A673 (cell line): ENCODE results near the gene KCNH5. TPM values are rescaled to one million over a fixed set of nuclear protein-coding genes. Genes with fewer than 3 reads are reported as not detected.

Experiments used
- BruUV-seq: library from RNA; stranded (reverse); fragments of 400-500 nt; replicated peaks from 2 replicates; lab custom pipeline; 2021; lab: Mats Ljungman, UMichigan
- CTCF ChIA-PET: fragments of 300-600 bp; sonication (Branson Sonifier 250); formaldehyde crosslinking; loops from one replicate; lab custom pipeline; 2022; ENCODE audit warnings: antibody characterized with exemption; lab: Charles Lee
- POLR2A ChIA-PET: fragments of 300-600 bp; sonication (Branson Sonifier 250); formaldehyde crosslinking; loops from one replicate; lab custom pipeline; 2022; ENCODE audit warnings: antibody characterized with exemption; ENCODE audit not compliant: low non-redundant PET; lab: Charles Lee
- DNase-seq: peaks from one replicate; pipeline ENCODE4 v3.0.0-alpha.2; 2015; ENCODE audit warnings: low spot score
- H3K27ac ChIP-seq: fragments of 200-600 bp; sonication (generic); 2 replicates; pipeline ENCODE4 v1.5.1; 2016; ENCODE audit warnings: mixed run types, low read depth, mild to moderate bottlenecking, mixed read lengths, antibody characterized with exemption, low read length; ENCODE audit not compliant: poor library complexity, severe bottlenecking
- H3K27me3 ChIP-seq: fragments of 200-600 bp; sonication (generic); replicated peaks from 2 replicates; pipeline ENCODE4 v1.6.1; 2017; ENCODE audit warnings: mixed run types, low read depth, mild to moderate bottlenecking, mixed read lengths, antibody characterized with exemption, low read length; ENCODE audit not compliant: insufficient read depth, poor library complexity
- H3K36me3 ChIP-seq: fragments of 200-600 bp; sonication (generic); 2 replicates; pipeline ENCODE4 v1.6.1; 2016; ENCODE audit warnings: mixed run types, mild to moderate bottlenecking, mixed read lengths, antibody characterized with exemption, low read length; ENCODE audit not compliant: insufficient read depth, poor library complexity, severe bottlenecking
- H3K4me1 ChIP-seq: fragments of 200-600 bp; sonication (generic); 2 replicates; pipeline ENCODE4 v1.6.1; 2017; ENCODE audit warnings: mixed run types, mild to moderate bottlenecking, mixed read lengths, antibody characterized with exemption, low read length; ENCODE audit not compliant: insufficient read depth, poor library complexity, severe bottlenecking
- H3K4me3 ChIP-seq: fragments of 200-600 bp; sonication (generic); 2 replicates; pipeline ENCODE4 v1.5.1; 2016; ENCODE audit warnings: low read depth, mixed run types, mild to moderate bottlenecking, mixed read lengths, low read length; ENCODE audit not compliant: poor library complexity, severe bottlenecking
- H3K9me3 ChIP-seq: fragments of 200-600 bp; sonication (generic); 2 replicates; pipeline ENCODE4 v1.6.1; 2016; ENCODE audit warnings: mixed run types, low read depth, mild to moderate bottlenecking, mixed read lengths, antibody characterized with exemption, low read length; ENCODE audit not compliant: poor library complexity, severe bottlenecking
- EZH2 ChIP-seq: fragments of 200-600 bp; sonication (generic); IDR thresholded peaks from 2 replicates; pipeline ENCODE4 v1.6.1; 2017; ENCODE audit warnings: borderline replicate concordance, low read depth, mild to moderate bottlenecking, mixed read lengths, antibody characterized with exemption, low read length; ENCODE audit not compliant: poor library complexity, severe bottlenecking
- intact Hi-C: fragments of 100-400 bp; cut with micrococcal nuclease; formaldehyde crosslinking; loops from one replicate; pipeline ENCODE4 v1.10.0; 2022; ENCODE audit not compliant: unreplicated experiment
- total RNA-seq: library from RNA; stranded (reverse); gene quantifications from 2 replicates; pipeline ENCODE4 v1.2.3, GENCODE V29; 2021
- TF ChIP-seq, protein P1 (sequence below): fragments of 300-800, 200-600 bp; sonication (generic); conservative IDR thresholded peaks from 2 replicates; pipeline ENCODE4 v1.5.1; 2017; ENCODE audit warnings: low read depth, mild to moderate bottlenecking, antibody characterized with exemption, low read length, moderate library complexity, mixed read lengths

The KCNH5 gene
- total RNA-seq, 1 experiment from 2014 or later: 27.9 TPM

- TF ChIP-seq EZH2: no peak
- TF ChIP-seq, protein P1, sequence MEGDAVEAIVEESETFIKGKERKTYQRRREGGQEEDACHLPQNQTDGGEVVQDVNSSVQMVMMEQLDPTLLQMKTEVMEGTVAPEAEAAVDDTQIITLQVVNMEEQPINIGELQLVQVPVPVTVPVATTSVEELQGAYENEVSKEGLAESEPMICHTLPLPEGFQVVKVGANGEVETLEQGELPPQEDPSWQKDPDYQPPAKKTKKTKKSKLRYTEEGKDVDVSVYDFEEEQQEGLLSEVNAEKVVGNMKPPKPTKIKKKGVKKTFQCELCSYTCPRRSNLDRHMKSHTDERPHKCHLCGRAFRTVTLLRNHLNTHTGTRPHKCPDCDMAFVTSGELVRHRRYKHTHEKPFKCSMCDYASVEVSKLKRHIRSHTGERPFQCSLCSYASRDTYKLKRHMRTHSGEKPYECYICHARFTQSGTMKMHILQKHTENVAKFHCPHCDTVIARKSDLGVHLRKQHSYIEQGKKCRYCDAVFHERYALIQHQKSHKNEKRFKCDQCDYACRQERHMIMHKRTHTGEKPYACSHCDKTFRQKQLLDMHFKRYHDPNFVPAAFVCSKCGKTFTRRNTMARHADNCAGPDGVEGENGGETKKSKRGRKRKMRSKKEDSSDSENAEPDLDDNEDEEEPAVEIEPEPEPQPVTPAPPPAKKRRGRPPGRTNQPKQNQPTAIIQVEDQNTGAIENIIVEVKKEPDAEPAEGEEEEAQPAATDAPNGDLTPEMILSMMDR: no peak
- intact Hi-C loops: no loop called here
- CTCF ChIA-PET: no interaction called here
Observed at GRCh38 chr14:62670526-62670925, 374.7 kb downstream of the KCNH5 start.

DNA sequence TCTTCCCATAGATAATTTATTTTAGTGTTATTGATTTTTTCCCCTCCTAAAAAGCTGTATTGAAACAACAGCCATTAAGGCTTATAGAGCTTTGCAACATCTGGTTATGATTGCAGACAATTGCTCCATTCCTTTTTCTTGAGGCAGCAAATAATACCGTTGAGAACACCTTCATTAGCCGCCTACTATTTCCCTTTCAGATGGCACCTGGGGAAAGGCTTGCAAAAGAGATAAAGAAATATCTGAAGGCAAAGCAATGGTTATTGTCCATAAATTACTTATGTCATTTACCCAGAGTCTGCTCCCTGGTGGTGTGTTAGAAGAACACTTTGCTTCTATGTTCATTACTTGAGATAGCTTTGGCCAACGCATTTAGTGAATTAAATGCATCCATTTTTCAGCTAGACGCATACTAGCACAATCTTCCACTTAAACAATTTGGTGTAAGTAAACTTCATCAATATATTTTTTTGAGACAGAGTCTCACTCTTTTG lies 377.8 kb downstream of the KCNH5 start:
- Histone ChIP-seq H3K4me1 (peaks cover 18% of the 10 kb centered on the region), H3K36me3 (no peaks in the 10 kb centered on the region), H3K27ac (no peak overlapping the region), H3K4me3 (no peak overlapping the region), H3K9me3 (no peaks in the 10 kb centered on the region), H3K27me3 (no peaks in the 10 kb centered on the region)
- intact Hi-C loops: no loop called here
- BruUV-seq: no TSS peak
- DNase-seq: peak; percentile 46
- TF ChIP-seq, protein P1: peak; percentile 47
- no peak for TF ChIP-seq EZH2
- CTCF ChIA-PET: no interaction called here
- POLR2A ChIA-PET: no interaction called here

More at GRCh38 chr14:62670526-62670925, 374.7 kb downstream of the KCNH5 start:
- BruUV-seq: no TSS peak
- POLR2A ChIA-PET: no interaction called here
- no peak for DNase-seq
- Histone ChIP-seq H3K27ac (no peak overlapping the region), H3K4me3 (no peak overlapping the region), H3K9me3 (no peaks in the 10 kb centered on the region), H3K4me1 (peaks cover 20% of the 10 kb centered on the region), H3K27me3 (no peaks in the 10 kb centered on the region), H3K36me3 (no peaks in the 10 kb centered on the region)

GRCh38 chr14:62665286-62665685 lies 380.0 kb downstream of the KCNH5 start:
- no peak for TF ChIP-seq EZH2
- TF ChIP-seq, protein P1: no peak
- Histone ChIP-seq H3K27me3 (no peaks in the 10 kb centered on the region), H3K36me3 (no peaks in the 10 kb centered on the region), H3K4me3 (no peak overlapping the region), H3K9me3 (no peaks in the 10 kb centered on the region), H3K27ac (peak overlapping the region; percentile 30), H3K4me1 (peaks cover 14% of the 10 kb centered on the region)
- no peak for DNase-seq
- intact Hi-C loops: no loop called here
- ChIA-PET CTCF (no interaction called here), POLR2A (interaction anchor here (0.6 kb wide), 1 partner anchor 54 kb away, joined by 3 read pairs; no protein-coding TSS in a partner anchor)
- BruUV-seq: no TSS peak
